Epithelial cell of proximal tubule (primary cell): Measurements from ENCODE around the gene NCAPH2. TPM values are rescaled to one million over a fixed set of nuclear protein-coding genes. Genes with fewer than 3 reads are reported as not detected.

ENCODE experiments used
- DNase-seq: peaks from one replicate; pipeline ENCODE4 v3.0.0-alpha.2; 2011; ENCODE audit warnings: low read depth
- H3K4me3 ChIP-seq: 2 replicates; pipeline ENCODE4 v1.5.1; 2011; ENCODE audit warnings: low read depth, mild to moderate bottlenecking, low read length
- total RNA-seq: library from RNA; depleted of rRNA; stranded (reverse); fragments of >200 nt; gene quantifications from 2 replicates; pipeline ENCODE4 v1.2.3, GENCODE V29; 2015
- TF ChIP-seq, protein P1 (sequence below): conservative IDR thresholded peaks from 2 replicates; pipeline ENCODE4 v1.5.1; 2012; ENCODE audit warnings: low read depth, mild to moderate bottlenecking, low read length

The NCAPH2 gene
- total RNA-seq, 1 donor from 2014 or later, result 69.3 TPM

DNA sequence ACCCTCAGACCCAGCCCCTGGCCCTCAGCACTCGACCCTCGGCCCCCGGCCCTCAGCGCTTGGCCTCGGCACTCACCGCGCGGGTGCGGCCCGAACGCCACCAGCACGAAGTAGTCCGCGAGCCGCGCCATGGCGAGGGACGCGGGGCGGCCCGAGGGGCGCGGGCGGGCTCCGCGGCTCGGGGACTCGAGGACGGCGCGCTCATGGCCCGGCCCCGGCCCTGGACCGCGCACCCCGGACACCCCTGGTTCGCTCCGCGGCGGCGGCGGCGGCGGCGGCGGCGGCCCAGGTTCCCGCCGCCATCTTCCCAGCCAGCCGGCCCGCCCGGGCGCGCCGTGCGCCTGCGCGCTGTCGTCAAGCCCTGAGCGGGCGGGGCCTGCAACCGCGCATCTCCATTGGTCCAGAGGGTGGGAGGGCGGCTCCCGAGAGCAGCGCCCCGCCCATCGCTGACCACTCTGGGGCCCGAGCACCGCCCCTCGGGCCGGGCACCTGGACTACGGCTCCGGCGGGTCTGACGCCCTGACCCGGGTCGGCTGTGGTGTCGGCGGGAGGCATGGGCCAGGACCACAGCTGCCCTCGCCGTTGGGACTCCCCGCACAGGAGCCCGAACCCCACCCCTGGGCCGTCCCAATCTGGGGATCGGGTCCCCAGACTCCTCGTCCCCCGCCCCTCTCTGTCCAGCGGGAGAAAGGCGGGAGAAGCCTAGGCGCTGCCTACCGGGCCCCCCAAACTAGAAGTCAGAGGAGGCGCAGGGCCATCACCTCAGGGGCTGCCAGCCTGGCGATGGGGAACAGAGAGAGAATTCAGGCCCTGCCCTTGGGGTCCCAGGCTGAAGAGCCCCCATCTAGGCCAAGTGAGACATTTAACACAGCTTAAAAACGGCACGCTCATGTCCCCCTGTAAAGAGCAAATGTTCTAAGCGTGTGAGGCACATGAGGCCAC lies 33.0 kb upstream of the NCAPH2 start, which contains the start of gene SBF1:
TSS of gene SBF1 (minus strand) at position 326 of the 942 bp plus-strand sequence. CDS start at position 131, 195 bp downstream.
- H3K4me3 ChIP-seq, result peak within 1 kb of the TSS; percentile 79
- TF ChIP-seq, protein P1, sequence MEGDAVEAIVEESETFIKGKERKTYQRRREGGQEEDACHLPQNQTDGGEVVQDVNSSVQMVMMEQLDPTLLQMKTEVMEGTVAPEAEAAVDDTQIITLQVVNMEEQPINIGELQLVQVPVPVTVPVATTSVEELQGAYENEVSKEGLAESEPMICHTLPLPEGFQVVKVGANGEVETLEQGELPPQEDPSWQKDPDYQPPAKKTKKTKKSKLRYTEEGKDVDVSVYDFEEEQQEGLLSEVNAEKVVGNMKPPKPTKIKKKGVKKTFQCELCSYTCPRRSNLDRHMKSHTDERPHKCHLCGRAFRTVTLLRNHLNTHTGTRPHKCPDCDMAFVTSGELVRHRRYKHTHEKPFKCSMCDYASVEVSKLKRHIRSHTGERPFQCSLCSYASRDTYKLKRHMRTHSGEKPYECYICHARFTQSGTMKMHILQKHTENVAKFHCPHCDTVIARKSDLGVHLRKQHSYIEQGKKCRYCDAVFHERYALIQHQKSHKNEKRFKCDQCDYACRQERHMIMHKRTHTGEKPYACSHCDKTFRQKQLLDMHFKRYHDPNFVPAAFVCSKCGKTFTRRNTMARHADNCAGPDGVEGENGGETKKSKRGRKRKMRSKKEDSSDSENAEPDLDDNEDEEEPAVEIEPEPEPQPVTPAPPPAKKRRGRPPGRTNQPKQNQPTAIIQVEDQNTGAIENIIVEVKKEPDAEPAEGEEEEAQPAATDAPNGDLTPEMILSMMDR, result no peak
- DNase-seq, result no peak

DNA sequence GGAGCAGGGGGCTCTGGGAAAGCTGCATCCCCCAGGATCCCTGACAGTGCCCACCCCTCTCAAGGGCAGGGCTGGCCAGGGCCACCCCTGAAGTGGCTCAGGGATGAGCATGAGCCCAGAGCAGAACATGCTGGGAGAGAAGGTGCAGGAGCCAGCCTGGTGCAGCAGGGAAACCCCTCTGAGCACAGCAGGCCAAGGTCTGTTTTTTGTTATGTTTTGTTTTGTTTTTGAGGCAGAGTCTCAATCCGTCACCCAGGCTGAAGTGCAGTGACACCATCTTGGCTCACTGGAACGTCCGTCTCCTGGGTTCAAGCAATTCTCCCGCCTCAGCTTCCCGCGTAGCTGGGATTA lies 32.4 kb upstream of the NCAPH2 start:
- TF ChIP-seq, protein P1, result no peak
- no peak for DNase-seq
- peak overlapping the region; percentile 45 for H3K4me3 ChIP-seq

DNA sequence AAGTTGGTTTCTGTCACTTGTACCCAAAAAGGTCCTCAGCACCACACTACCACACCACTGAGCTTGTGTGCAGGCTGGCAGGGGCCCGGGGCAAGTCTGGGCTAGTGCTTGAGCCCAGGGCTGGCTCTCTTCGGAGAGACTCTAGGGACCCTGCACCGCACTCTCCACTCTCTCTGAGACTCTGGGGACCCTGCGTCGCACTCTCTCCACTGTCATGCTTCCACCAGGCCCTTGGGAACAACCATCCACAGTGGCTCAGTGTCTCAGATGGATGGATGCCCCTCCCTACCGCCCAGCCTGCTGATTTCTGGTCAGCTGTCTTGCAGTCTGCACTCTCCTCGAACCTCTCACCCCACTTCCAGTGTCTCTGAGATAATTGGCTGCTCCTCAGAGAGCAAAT lies 31.2 kb upstream of the NCAPH2 start:
- no peak for DNase-seq
- H3K4me3 ChIP-seq, result no peak overlapping the region
- TF ChIP-seq, protein P1, result no peak

DNA sequence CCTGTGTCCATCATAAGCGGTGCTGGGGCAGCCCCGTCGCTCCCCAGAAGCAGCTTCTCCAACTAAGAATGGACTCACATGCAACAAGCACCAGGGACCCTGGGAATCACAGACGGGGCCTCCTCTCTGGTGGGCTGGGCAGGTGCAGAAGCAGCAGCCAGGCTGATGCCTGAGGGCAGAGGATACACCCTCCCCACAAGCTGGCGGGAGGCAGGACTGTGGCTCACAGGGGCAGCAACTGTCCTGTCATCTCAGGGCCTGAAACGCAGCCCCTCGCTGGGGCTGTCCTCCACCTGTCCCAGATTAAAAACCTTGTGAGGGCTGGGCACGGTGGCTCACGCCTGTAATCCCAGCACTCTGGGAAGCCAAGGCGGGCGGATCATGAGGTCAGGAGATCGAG lies 30.1 kb upstream of the NCAPH2 start:
- TF ChIP-seq, protein P1, result no peak
- no peak for DNase-seq
- H3K4me3 ChIP-seq, result no peak overlapping the region

DNA sequence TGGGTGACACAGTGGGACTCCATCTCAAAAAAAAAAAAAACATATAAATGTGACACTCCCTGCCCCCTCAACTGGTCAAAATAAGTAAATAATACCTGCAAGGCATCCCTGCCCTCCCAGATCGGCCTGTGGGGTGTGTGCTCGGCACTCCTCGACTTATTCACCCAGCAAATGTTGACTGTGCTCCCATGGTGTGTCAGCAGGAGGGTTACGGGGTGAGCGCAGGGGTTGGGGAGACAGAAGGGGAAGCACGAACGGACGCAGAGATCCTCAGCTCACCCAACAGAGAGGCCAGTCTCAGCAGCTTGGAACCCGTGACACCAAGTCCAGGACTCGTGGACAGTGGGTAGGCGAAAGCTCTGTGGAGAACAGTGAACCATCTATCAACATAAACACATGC lies 28.3 kb upstream of the NCAPH2 start:
- no peak for DNase-seq
- no peak overlapping the region for H3K4me3 ChIP-seq
- TF ChIP-seq, protein P1, result no peak

DNA sequence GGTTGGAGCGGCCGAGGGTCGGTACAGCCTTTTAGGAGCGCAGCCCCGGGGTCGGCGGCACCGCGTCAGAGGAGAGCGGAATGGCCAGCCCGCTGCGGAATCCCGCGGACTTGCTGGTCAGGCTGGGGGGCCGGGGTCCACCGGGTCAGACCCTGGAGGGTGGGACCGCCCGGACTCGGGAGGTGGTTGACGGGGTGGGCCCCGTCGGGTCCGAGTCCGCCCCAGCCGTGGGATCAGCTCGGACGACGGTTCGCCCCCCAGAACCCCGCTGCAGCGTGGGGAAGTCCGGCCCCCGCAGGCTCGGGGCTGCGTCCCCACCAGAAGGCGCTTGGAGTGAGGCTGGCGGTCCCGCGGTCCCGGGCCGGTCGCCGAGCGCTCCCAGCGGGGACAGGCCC lies 27.0 kb upstream of the NCAPH2 start:
- DNase-seq, result no peak
- peak overlapping the region; percentile 70 for H3K4me3 ChIP-seq
- TF ChIP-seq, protein P1, result no peak

DNA sequence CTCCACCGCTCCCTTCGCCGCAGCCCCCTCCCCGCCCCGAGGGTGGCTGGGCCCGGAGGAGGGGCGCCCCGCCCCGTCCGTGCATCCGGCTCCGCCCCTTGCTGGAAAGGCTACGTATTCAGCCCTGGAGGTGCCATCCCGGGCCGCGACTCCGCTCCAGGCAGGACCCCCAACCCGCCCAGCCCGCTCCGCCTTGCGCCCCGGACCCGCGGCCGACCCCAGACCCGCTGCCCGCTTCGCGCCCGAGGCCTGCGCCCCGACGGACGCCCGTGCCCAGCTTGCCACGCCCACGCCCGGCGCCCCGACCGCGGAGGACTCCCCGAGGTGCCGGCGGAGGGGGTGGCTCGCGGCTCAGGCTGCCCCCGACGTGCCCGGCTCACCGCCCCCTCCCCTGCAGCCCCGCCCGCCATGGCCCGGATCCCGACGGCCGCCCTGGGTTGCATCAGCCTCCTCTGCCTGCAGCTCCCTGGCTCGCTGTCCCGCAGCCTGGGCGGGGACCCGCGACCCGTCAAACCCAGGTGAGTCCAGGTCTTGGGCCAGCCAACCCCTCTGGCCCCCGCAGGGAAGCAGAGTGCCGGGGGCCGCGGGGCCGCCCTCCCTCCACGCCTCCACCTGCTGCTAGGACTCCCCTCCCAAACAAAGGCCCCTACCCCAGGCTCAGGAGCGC lies 26.5 kb upstream of the NCAPH2 start, which contains the start of gene ADM2:
TSS of gene ADM2 (plus strand) at position 104 of the 667 bp plus-strand sequence. CDS start at position 409, 305 bp downstream.
- peak within 1 kb of the TSS; percentile 70 for H3K4me3 ChIP-seq
- TF ChIP-seq, protein P1, result no peak
- no peak for DNase-seq
